HL-60 (cell line): Measurements from ENCODE around the gene PNKP.

ENCODE experiments used
- DNase-seq, 2 experiments: peaks; one replicate each; pipeline ENCODE4 v3.0.0-alpha.2; 2010 to 2020; ENCODE audit warnings: low read depth in 1 of 2, low spot score in 1 of 2
- H3K27ac ChIP-seq: fragments of 250-450 bp; sonication (Bioruptor Pico); replicated peaks from 2 replicates; pipeline ENCODE4 v1.5.1; 2020; ENCODE audit warnings: mild to moderate bottlenecking, moderate library complexity
- H3K27me3 ChIP-seq: fragments of 250-450 bp; sonication (Bioruptor Pico); 2 replicates; pipeline ENCODE4 v1.5.1; 2021; ENCODE audit warnings: mild to moderate bottlenecking, moderate library complexity; ENCODE audit not compliant: insufficient read depth, poor library complexity, severe bottlenecking
- H3K4me3 ChIP-seq: replicated peaks from 2 replicates; pipeline ENCODE4 v1.5.1; 2011; ENCODE audit warnings: mild to moderate bottlenecking, control low read depth, low read length; ENCODE audit not compliant: insufficient read depth
- GABPA ChIP-seq: IDR thresholded peaks from 2 replicates; pipeline ENCODE4 v1.6.1; 2012; ENCODE audit warnings: low read depth
- POLR2AphosphoS5 ChIP-seq: IDR thresholded peaks from 2 replicates; pipeline ENCODE4 v1.6.1; 2012; ENCODE audit warnings: low read depth
- SPI1 ChIP-seq: IDR thresholded peaks from 2 replicates; pipeline ENCODE4 v1.6.1; 2012; ENCODE audit warnings: low read depth, mild to moderate bottlenecking, borderline replicate concordance
- TF ChIP-seq, protein P1 (sequence below): IDR thresholded peaks from 2 replicates; pipeline ENCODE4 v1.6.1; 2012; ENCODE audit warnings: low read depth; ENCODE audit not compliant: insufficient replicate concordance
- TF ChIP-seq, protein P2 (sequence below): IDR thresholded peaks from one replicate; pipeline ENCODE4 v1.5.1; 2011; ENCODE audit warnings: low read length, control low read depth, inconsistent platforms; ENCODE audit not compliant: insufficient read depth

The PNKP gene

DNA sequence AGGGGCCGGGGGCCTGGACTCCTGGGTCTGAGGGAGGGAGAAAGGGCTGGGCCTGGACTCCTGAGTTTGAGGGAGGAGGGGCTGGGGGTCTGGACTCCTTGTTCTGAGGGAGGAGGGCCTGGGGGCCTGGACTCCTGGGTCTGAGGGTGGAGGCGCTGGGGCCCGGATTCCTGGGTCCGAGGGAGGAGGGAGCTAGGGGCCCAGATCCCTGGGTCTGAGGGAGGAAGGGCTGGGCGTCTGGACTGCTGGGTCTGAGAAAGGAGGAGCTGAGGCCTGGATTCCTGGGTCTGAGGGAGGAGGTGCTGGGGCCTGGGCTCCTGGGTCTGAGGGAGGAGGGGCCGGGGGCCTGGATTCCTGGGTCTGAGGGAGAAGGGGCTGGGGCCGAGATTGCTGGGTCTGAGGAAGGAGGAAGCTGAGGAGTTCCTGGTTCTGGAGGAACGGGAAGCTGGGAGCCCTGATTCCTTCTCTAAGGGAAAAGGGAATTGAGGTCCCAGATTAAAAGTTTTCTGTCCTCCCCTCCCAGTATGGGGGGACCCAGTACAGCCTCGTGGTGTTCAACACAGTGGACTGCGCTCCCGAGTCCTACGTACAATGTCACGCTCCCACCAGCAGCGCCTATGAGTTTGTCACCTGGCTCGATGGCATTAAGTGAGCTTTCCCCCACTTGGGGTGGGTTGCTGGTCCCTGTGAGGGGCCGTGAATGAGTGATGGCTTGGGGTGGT lies 48.6 kb downstream of the PNKP start:
- H3K4me3 ChIP-seq: peak overlapping the region; percentile 94
- no peak for TF ChIP-seq GABPA
- TF ChIP-seq POLR2AphosphoS5: no peak
- no peak for TF ChIP-seq SPI1
- TF ChIP-seq, protein P1, sequence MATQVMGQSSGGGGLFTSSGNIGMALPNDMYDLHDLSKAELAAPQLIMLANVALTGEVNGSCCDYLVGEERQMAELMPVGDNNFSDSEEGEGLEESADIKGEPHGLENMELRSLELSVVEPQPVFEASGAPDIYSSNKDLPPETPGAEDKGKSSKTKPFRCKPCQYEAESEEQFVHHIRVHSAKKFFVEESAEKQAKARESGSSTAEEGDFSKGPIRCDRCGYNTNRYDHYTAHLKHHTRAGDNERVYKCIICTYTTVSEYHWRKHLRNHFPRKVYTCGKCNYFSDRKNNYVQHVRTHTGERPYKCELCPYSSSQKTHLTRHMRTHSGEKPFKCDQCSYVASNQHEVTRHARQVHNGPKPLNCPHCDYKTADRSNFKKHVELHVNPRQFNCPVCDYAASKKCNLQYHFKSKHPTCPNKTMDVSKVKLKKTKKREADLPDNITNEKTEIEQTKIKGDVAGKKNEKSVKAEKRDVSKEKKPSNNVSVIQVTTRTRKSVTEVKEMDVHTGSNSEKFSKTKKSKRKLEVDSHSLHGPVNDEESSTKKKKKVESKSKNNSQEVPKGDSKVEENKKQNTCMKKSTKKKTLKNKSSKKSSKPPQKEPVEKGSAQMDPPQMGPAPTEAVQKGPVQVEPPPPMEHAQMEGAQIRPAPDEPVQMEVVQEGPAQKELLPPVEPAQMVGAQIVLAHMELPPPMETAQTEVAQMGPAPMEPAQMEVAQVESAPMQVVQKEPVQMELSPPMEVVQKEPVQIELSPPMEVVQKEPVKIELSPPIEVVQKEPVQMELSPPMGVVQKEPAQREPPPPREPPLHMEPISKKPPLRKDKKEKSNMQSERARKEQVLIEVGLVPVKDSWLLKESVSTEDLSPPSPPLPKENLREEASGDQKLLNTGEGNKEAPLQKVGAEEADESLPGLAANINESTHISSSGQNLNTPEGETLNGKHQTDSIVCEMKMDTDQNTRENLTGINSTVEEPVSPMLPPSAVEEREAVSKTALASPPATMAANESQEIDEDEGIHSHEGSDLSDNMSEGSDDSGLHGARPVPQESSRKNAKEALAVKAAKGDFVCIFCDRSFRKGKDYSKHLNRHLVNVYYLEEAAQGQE: no peak
- TF ChIP-seq, protein P2, sequence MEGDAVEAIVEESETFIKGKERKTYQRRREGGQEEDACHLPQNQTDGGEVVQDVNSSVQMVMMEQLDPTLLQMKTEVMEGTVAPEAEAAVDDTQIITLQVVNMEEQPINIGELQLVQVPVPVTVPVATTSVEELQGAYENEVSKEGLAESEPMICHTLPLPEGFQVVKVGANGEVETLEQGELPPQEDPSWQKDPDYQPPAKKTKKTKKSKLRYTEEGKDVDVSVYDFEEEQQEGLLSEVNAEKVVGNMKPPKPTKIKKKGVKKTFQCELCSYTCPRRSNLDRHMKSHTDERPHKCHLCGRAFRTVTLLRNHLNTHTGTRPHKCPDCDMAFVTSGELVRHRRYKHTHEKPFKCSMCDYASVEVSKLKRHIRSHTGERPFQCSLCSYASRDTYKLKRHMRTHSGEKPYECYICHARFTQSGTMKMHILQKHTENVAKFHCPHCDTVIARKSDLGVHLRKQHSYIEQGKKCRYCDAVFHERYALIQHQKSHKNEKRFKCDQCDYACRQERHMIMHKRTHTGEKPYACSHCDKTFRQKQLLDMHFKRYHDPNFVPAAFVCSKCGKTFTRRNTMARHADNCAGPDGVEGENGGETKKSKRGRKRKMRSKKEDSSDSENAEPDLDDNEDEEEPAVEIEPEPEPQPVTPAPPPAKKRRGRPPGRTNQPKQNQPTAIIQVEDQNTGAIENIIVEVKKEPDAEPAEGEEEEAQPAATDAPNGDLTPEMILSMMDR: no peak
- peak overlapping the region; percentile 97 for H3K27ac ChIP-seq
- no peak for DNase-seq
- H3K27me3 ChIP-seq: no peaks in the 10 kb centered on the region

DNA sequence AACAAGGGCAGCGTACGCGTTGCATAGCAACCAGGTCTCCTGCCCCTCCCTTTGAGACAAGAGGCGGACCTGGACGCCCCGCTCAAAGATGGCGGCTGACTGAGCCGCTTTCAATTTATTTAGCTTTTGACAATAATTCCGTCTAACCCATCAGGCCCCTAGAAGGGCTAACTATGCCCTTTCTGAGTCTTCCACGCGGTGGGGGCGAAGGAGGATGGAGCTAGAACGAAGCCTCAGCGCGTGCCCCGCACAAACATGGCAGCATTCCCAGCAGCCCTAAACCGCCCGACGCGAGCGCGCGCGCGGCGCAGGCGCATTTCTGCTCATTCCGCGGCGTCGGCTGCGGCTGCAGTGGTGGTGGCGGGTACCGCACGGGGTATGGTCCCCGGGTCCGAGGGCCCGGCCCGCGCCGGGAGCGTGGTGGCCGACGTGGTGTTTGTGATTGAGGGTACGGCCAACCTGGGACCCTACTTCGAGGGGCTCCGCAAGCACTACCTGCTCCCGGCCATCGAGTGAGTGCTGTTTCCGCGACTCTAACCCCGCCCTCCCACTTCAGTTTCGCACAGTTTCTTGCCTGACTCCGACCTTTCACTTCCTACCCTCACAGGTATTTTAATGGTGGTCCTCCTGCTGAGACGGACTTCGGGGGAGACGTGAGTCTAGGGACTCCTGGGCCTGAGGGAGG lies 49.3 kb downstream of the PNKP start, which contains the start of gene MED25:
MED25 (plus strand) TSS at position 326 of the 685 bp plus-strand sequence; CDS start at position 379, 53 bp downstream.
- TF ChIP-seq SPI1 (no peak), POLR2AphosphoS5 (peak; percentile 64; the same call in 1 of the 2 replicates)
- DNase-seq: peak; percentile 67 to 83

DNA sequence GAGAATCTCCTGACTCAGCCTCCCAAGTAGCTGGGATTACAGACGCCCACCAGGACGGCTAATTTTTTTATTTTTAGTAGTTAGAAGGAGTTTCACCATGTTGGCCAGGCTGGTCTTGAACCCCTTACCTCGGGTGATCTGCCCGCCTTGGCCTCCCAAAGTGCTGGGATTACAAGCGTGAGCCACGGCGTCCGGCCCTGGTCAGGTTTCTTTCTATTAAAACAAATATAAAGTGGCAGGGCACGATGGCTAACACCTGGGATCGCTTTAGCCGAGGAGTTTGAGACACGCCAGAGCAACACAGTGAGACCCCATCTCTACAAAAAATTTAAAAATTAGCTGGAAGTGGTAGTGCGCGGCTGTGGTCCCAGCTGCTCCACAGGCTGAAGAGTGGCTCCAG lies 50.8 kb downstream of the PNKP start:
- no peak overlapping the region for H3K27ac ChIP-seq
- no peak overlapping the region for H3K4me3 ChIP-seq

More for the DNA sequence above, 49.3 kb downstream of the PNKP start, which contains the start of gene MED25:
- Histone ChIP-seq H3K4me3 (peak within 1 kb of the TSS; percentile 94), H3K27me3 (no peaks in the 10 kb centered on the region), H3K27ac (peak within 1 kb of the TSS; percentile 97)

More for the DNA sequence above, 50.8 kb downstream of the PNKP start:
- TF ChIP-seq POLR2AphosphoS5: no peak
- TF ChIP-seq, protein P1: no peak
- no peak for TF ChIP-seq GABPA
- TF ChIP-seq, protein P2: no peak
- TF ChIP-seq SPI1: no peak
- H3K27me3 ChIP-seq: no peaks in the 10 kb centered on the region
- DNase-seq: no peak
